DOHH2 (cell line): ENCODE data around the gene TGFB2.

ENCODE experiments used
- H3F3A ChIP-seq: fragments of 200-600 bp; sonication (generic), shearing (Covaris generic); 2 replicates; pipeline ENCODE4 v1.6.0; 2016; ENCODE audit warnings: antibody characterized with exemption, mild to moderate bottlenecking; ENCODE audit not compliant: control insufficient read depth, insufficient read depth
- H3K27ac ChIP-seq: fragments of 200-600 bp; sonication (generic); 2 replicates; pipeline ENCODE4 v1.5.1; 2014; ENCODE audit warnings: low read depth, mild to moderate bottlenecking, low read length, moderate library complexity
- H3K27me3 ChIP-seq: fragments of 200-600 bp; sonication (generic); 2 replicates; pipeline ENCODE4 v1.6.1; 2014; ENCODE audit warnings: mild to moderate bottlenecking, low read length, mixed read lengths; ENCODE audit not compliant: control insufficient read depth
- H3K36me3 ChIP-seq: fragments of 200-600 bp; sonication (generic); 2 replicates; pipeline ENCODE4 v1.6.1; 2014; ENCODE audit warnings: mild to moderate bottlenecking, low read length, moderate library complexity, mixed read lengths; ENCODE audit not compliant: control insufficient read depth
- H3K4me1 ChIP-seq: fragments of 200-600 bp; sonication (generic); 2 replicates; pipeline ENCODE4 v1.6.1; 2014; ENCODE audit warnings: mild to moderate bottlenecking, low read length, mixed read lengths; ENCODE audit not compliant: control insufficient read depth
- H3K4me2 ChIP-seq: fragments of 200-600 bp; sonication (generic); 2 replicates; pipeline ENCODE4 v1.6.0; 2014; ENCODE audit warnings: mild to moderate bottlenecking, low read length, moderate library complexity
- H3K4me3 ChIP-seq: fragments of 200-600 bp; sonication (generic); 2 replicates; pipeline ENCODE4 v1.5.1; 2014; ENCODE audit warnings: mild to moderate bottlenecking, low read length, mixed read lengths
- H3K79me2 ChIP-seq: fragments of 200-600 bp; sonication (generic); 2 replicates; pipeline ENCODE4 v1.6.1; 2014; ENCODE audit warnings: mild to moderate bottlenecking, low read length, mixed read lengths; ENCODE audit not compliant: control insufficient read depth
- H3K9me2 ChIP-seq: fragments of 200-600 bp; sonication (generic); replicated peaks from 2 replicates; pipeline ENCODE4 v1.6.1; 2014; ENCODE audit warnings: mild to moderate bottlenecking, low read length, mixed read lengths; ENCODE audit not compliant: control insufficient read depth
- H3K9me3 ChIP-seq: fragments of 200-600 bp; sonication (generic); 2 replicates; pipeline ENCODE4 v1.6.1; 2014; ENCODE audit warnings: antibody characterized with exemption, low read length, mixed read lengths; ENCODE audit not compliant: control insufficient read depth, insufficient read depth
- H4K20me1 ChIP-seq: fragments of 200-600 bp; sonication (generic); 2 replicates; pipeline ENCODE4 v1.6.0; 2014; ENCODE audit warnings: low read depth, mild to moderate bottlenecking, antibody characterized with exemption, low read length, moderate library complexity; ENCODE audit not compliant: control insufficient read depth, insufficient read depth
- EZH2phosphoT487 ChIP-seq: fragments of 200-600 bp; sonication (generic); IDR thresholded peaks from 2 replicates; pipeline ENCODE4 v1.6.1; 2017; ENCODE audit warnings: borderline replicate concordance, mild to moderate bottlenecking, antibody characterized with exemption, low read length, moderate library complexity, mixed read lengths
- TF ChIP-seq, protein P1 (sequence below): fragments of 200-600 bp; sonication (generic); IDR thresholded peaks from one replicate; pipeline ENCODE4 v1.5.1; 2014; ENCODE audit warnings: antibody characterized with exemption, mild to moderate bottlenecking, low read depth, low read length; ENCODE audit not compliant: poor library complexity, severe bottlenecking

Gene TGFB2

DNA sequence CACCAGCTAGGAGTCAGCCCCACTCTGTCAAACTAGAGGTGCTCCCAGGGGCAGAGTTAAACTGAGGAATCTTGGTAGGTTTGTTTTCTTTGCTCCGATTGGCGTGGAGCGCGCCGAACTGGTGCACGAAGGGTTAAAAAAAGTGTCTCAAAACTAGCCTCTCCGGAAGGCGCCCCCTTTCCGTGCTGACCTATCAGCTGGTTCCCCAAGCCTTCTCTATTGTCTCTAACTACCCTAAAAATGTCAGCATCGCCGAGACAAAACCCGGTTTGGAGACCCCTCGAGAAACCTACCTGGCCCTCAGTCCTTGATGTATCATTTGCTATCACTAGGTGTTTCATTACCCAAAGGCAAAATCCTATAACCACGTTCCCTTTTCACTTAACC, 2.2 kb downstream of the TGFB2 start:
- peaks cover 44% of the 10 kb centered on the region for H3K4me1 ChIP-seq
- H3K9me3 ChIP-seq: no peaks in the 10 kb centered on the region
- H3K4me3 ChIP-seq: peak overlapping the region; percentile 76
- H3K36me3 ChIP-seq: no peaks in the 10 kb centered on the region
- no peaks in the 10 kb centered on the region for H3K9me2 ChIP-seq
- H3K79me2 ChIP-seq: no peaks in the 10 kb centered on the region
- H3K4me2 ChIP-seq: peak overlapping the region; percentile 93
- H3K27ac ChIP-seq: no peak overlapping the region
- H3F3A ChIP-seq: 0 out of 2 replicates have a peak, but pooled peaks cover 3% of the 10 kb centered on the region
- peaks cover 57% of the 10 kb centered on the region for H3K27me3 ChIP-seq
- TF ChIP-seq EZH2phosphoT487: no peak
- TF ChIP-seq, protein P1, sequence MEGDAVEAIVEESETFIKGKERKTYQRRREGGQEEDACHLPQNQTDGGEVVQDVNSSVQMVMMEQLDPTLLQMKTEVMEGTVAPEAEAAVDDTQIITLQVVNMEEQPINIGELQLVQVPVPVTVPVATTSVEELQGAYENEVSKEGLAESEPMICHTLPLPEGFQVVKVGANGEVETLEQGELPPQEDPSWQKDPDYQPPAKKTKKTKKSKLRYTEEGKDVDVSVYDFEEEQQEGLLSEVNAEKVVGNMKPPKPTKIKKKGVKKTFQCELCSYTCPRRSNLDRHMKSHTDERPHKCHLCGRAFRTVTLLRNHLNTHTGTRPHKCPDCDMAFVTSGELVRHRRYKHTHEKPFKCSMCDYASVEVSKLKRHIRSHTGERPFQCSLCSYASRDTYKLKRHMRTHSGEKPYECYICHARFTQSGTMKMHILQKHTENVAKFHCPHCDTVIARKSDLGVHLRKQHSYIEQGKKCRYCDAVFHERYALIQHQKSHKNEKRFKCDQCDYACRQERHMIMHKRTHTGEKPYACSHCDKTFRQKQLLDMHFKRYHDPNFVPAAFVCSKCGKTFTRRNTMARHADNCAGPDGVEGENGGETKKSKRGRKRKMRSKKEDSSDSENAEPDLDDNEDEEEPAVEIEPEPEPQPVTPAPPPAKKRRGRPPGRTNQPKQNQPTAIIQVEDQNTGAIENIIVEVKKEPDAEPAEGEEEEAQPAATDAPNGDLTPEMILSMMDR: no peak
- H4K20me1 ChIP-seq: no peaks in the 10 kb centered on the region

DNA sequence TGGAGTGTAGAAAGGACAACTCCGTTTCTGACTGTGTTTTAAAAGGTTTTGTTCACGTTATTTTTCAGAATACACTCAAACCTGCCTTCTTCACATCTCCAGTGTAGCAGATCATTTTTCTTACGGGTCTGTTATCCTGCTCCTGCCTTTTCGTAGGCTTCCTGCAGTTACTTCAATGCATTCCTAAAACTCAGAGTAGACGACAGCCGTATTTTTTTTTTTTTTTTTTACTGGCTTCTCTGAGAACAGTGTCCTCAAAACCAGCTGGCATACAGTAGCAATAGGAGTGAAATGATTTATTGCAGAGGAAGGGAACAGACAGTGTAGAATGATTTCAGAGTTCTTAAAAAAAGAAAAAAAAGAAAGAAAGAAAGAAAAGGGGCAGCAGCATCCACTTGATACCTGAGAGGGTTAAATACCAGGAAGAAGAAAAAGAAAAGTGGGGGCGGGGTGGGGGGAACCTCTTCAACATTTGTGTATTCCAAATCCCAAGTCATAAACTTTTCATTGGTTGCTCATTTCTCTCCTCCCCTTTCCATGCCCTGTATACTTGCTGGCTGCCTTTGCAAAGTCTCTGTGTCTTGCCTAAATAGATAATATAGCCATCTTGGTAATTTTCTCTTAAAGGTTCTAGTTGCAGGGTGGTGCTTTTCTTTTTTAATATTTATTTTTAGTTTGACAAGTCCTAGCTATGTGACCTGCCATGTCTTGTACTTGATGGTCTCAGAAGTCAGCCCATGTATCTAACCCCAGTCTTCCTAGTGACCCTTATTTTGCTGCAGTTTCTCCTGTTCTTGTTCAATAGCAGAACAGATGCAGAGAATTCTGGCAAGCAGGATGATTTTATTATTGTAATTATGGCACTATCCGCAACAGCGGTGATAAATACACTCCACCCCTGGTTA, 2.8 kb downstream of the TGFB2 start:
- Histone ChIP-seq H3K9me3 (no peaks in the 10 kb centered on the region), H3K4me2 (0 out of 2 replicates have a peak overlapping the region, but pooled peaks have one; percentile 93), H4K20me1 (no peaks in the 10 kb centered on the region), H3K4me1 (peaks cover 44% of the 10 kb centered on the region), H3K79me2 (no peaks in the 10 kb centered on the region), H3K9me2 (no peaks in the 10 kb centered on the region), H3K4me3 (no peak overlapping the region), H3K27ac (no peak overlapping the region), H3F3A (0 out of 2 replicates have a peak, but pooled peaks cover 3% of the 10 kb centered on the region), H3K36me3 (no peaks in the 10 kb centered on the region), H3K27me3 (peaks cover 57% of the 10 kb centered on the region)
- no peak; the same call in 1 of the 2 replicates for TF ChIP-seq EZH2phosphoT487
- TF ChIP-seq, protein P1: no peak

DNA sequence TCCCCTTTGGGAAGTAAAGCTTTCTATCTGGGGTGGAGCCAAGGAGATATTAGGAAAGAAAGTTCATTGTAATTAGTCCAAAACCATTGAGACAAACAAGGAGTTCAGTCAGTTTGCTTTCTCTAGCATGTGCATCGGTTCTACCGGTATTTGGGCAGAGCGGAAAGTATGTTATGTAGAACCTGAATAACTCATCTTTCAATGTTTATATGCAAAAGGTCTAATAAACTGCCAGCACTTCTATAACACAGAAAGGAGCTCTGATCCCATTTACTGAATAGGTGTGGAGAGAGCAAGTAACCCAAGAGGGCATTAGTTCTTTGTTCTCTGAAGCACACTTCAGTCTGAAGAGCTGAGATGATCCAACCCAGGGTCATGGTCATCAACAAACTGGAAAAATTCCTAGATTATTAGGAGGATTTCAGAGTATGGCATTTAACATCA, 3.5 kb downstream of the TGFB2 start:
- H3F3A ChIP-seq: 0 out of 2 replicates have a peak, but pooled peaks cover 3% of the 10 kb centered on the region
- H3K4me1 ChIP-seq: peaks cover 44% of the 10 kb centered on the region
- H3K27me3 ChIP-seq: peaks cover 55% of the 10 kb centered on the region
- H3K27ac ChIP-seq: no peak overlapping the region
- no peak overlapping the region for H3K4me2 ChIP-seq
- no peaks in the 10 kb centered on the region for H3K9me2 ChIP-seq
- no peaks in the 10 kb centered on the region for H3K79me2 ChIP-seq
- 0 out of 2 replicates have a peak, but pooled peaks have one; percentile 54 for TF ChIP-seq EZH2phosphoT487
- TF ChIP-seq, protein P1: no peak
- H3K9me3 ChIP-seq: no peaks in the 10 kb centered on the region
- H3K36me3 ChIP-seq: no peaks in the 10 kb centered on the region
- H3K4me3 ChIP-seq: no peak overlapping the region
- H4K20me1 ChIP-seq: no peaks in the 10 kb centered on the region
